Measurements from ENCODE around the gene AASDHPPT.
"Not testable (repeated sequence)": the region's sequence is repeated elsewhere in the genome, so short reads cannot be mapped to it uniquely, and the experiment has no call there.

AASDHPPT gene

GRCh38 chr11:106047631-106048030 lies 29.8 kb upstream of the AASDHPPT start:
- H4K20me1 ChIP-seq (ENCODE audit: insufficient read depth, low read length) = no peaks in the 10 kb centered on the region
- no peak overlapping the region for H3K9ac ChIP-seq (ENCODE audit: low read length)
- no peaks in the 10 kb centered on the region for H3K36me3 ChIP-seq (ENCODE audit: insufficient read depth, low read length)
- H3K79me2 ChIP-seq (ENCODE audit: insufficient read depth, low read length) = no peaks in the 10 kb centered on the region
- H3K27me3 ChIP-seq (ENCODE audit: insufficient read depth, low read length) = no peaks in the 10 kb centered on the region
- H3K4me3 ChIP-seq (ENCODE audit: low read depth, low read length, poor library complexity, severe bottlenecking) = no peak overlapping the region
- no peaks in the 10 kb centered on the region for H3K4me1 ChIP-seq (ENCODE audit: insufficient read depth, low read length, severe bottlenecking)
- no peaks in the 10 kb centered on the region for H3K9me2 ChIP-seq (ENCODE audit: low read depth, low read length)
- no peak overlapping the region for H3K27ac ChIP-seq (ENCODE audit: low read depth, low read length, poor library complexity, severe bottlenecking)
- TF ChIP-seq CTCF (IDR thresholded peaks at IDR 0.05; ENCODE audit: low read length) (no peak), EZH2 (IDR thresholded peaks at IDR 0.05; ENCODE audit: borderline replicate concordance, low read length) (no peak)
- no peaks in the 10 kb centered on the region for H3F3A ChIP-seq (ENCODE audit: insufficient read depth, low read length)
- H3K4me2 ChIP-seq (ENCODE audit: low read length) = no peak overlapping the region
- H3K9me3 ChIP-seq (ENCODE audit: low read length) = no peaks in the 10 kb centered on the region
- no peak overlapping the region for H2AFZ ChIP-seq (ENCODE audit: low read length)

GRCh38 chr11:106049727-106050476 lies 27.6 kb upstream of the AASDHPPT start:
- no peak overlapping the region for H3K4me2 ChIP-seq (ENCODE audit: low read length)
- H3K36me3 ChIP-seq (ENCODE audit: insufficient read depth, low read length) = no peaks in the 10 kb centered on the region
- H3F3A ChIP-seq (ENCODE audit: insufficient read depth, low read length) = no peaks in the 10 kb centered on the region
- H3K27ac ChIP-seq (ENCODE audit: low read depth, low read length, poor library complexity, severe bottlenecking) = no peak overlapping the region
- no peaks in the 10 kb centered on the region for H4K20me1 ChIP-seq (ENCODE audit: insufficient read depth, low read length)
- H3K9me2 ChIP-seq (ENCODE audit: low read depth, low read length) = no peaks in the 10 kb centered on the region
- no peak overlapping the region for H2AFZ ChIP-seq (ENCODE audit: low read length)
- H3K9ac ChIP-seq (ENCODE audit: low read length) = no peak overlapping the region
- H3K4me1 ChIP-seq (ENCODE audit: insufficient read depth, low read length, severe bottlenecking) = no peaks in the 10 kb centered on the region
- no peak for TF ChIP-seq CTCF (IDR thresholded peaks at IDR 0.05; ENCODE audit: low read length)
- no peak for TF ChIP-seq EZH2 (IDR thresholded peaks at IDR 0.05; ENCODE audit: borderline replicate concordance, low read length)
- H3K4me3 ChIP-seq (ENCODE audit: low read depth, low read length, poor library complexity, severe bottlenecking) = no peak overlapping the region
- no peaks in the 10 kb centered on the region for H3K9me3 ChIP-seq (ENCODE audit: low read length)
- H3K27me3 ChIP-seq (ENCODE audit: insufficient read depth, low read length) = no peaks in the 10 kb centered on the region
- H3K79me2 ChIP-seq (ENCODE audit: insufficient read depth, low read length) = no peaks in the 10 kb centered on the region

- Histone ChIP-seq H3K9ac (ENCODE audit: low read length) (no peak overlapping the region), H3K27me3 (ENCODE audit: insufficient read depth, low read length) (no peaks in the 10 kb centered on the region), H3K79me2 (ENCODE audit: insufficient read depth, low read length) (no peaks in the 10 kb centered on the region), H3K36me3 (ENCODE audit: insufficient read depth, low read length) (no peaks in the 10 kb centered on the region), H3K27ac (ENCODE audit: low read depth, low read length, poor library complexity, severe bottlenecking) (no peak overlapping the region), H3K4me2 (ENCODE audit: low read length) (no peak overlapping the region), H3K9me2 (ENCODE audit: low read depth, low read length) (no peaks in the 10 kb centered on the region), H2AFZ (ENCODE audit: low read length) (no peak overlapping the region), H3K4me3 (ENCODE audit: low read depth, low read length, poor library complexity, severe bottlenecking) (no peak overlapping the region), H4K20me1 (ENCODE audit: insufficient read depth, low read length) (no peaks in the 10 kb centered on the region), H3K9me3 (ENCODE audit: low read length) (no peaks in the 10 kb centered on the region), H3F3A (ENCODE audit: insufficient read depth, low read length) (no peaks in the 10 kb centered on the region), H3K4me1 (ENCODE audit: insufficient read depth, low read length, severe bottlenecking) (no peaks in the 10 kb centered on the region)
- TF ChIP-seq CTCF (IDR thresholded peaks at IDR 0.05; ENCODE audit: low read length) = no peak
- TF ChIP-seq EZH2 (IDR thresholded peaks at IDR 0.05; ENCODE audit: borderline replicate concordance, low read length) = no peak
These were observed 26.4 kb upstream of the AASDHPPT start for GRCh38 chr11:106051103-106051502.

- H3K4me3 ChIP-seq (ENCODE audit: low read depth, low read length, poor library complexity, severe bottlenecking); H3K27me3 ChIP-seq (ENCODE audit: insufficient read depth, low read length); H3K4me1 ChIP-seq (ENCODE audit: insufficient read depth, low read length, severe bottlenecking); H3K9me2 ChIP-seq (ENCODE audit: low read depth, low read length); H3K9ac ChIP-seq (ENCODE audit: low read length); H2AFZ ChIP-seq (ENCODE audit: low read length); H3F3A ChIP-seq (ENCODE audit: insufficient read depth, low read length); H3K27ac ChIP-seq (ENCODE audit: low read depth, low read length, poor library complexity, severe bottlenecking); H3K9me3 ChIP-seq (ENCODE audit: low read length); H3K4me2 ChIP-seq (ENCODE audit: low read length); H3K36me3 ChIP-seq (ENCODE audit: insufficient read depth, low read length); H4K20me1 ChIP-seq (ENCODE audit: insufficient read depth, low read length); H3K79me2 ChIP-seq (ENCODE audit: insufficient read depth, low read length): not testable (repeated sequence)
These were observed 19.1 kb upstream of the AASDHPPT start for GRCh38 chr11:106058377-106058776.

Data from OCI-LY1 (cell line).